ENCODE results near the gene IL2RG.

The IL2RG gene

GRCh38 chrX:71102292-71102691 lies 9.1 kb downstream of the IL2RG start:
- TF ChIP-seq POLR2AphosphoS5 (IDR thresholded peaks at IDR 0.05; ENCODE audit: low read depth, low read length), result no peak
- no peak for TF ChIP-seq TAF1 (IDR thresholded peaks at IDR 0.05; ENCODE audit: borderline replicate concordance, insufficient read depth, low read length)
- no peak for TF ChIP-seq REST (IDR thresholded peaks at IDR 0.05; ENCODE audit: insufficient read depth in 1 of 2, low read depth in 2 of 2, low read length in 2 of 2)
- no peak for TF ChIP-seq SIN3A (IDR thresholded peaks at IDR 0.05; ENCODE audit: borderline replicate concordance, insufficient read depth, low read length)
- TF ChIP-seq FOXP2 (optimal IDR thresholded peaks at IDR 0.05; ENCODE audit: borderline replicate concordance, extremely low read depth, extremely low read length, insufficient read depth), result no peak

- TF ChIP-seq TAF1 (IDR thresholded peaks at IDR 0.05; ENCODE audit: borderline replicate concordance, insufficient read depth, low read length) (no peak), SIN3A (IDR thresholded peaks at IDR 0.05; ENCODE audit: borderline replicate concordance, insufficient read depth, low read length) (no peak), POLR2AphosphoS5 (IDR thresholded peaks at IDR 0.05; ENCODE audit: low read depth, low read length) (no peak), REST (IDR thresholded peaks at IDR 0.05; ENCODE audit: insufficient read depth in 1 of 2, low read depth in 2 of 2, low read length in 2 of 2) (no peak), FOXP2 (optimal IDR thresholded peaks at IDR 0.05; ENCODE audit: borderline replicate concordance, extremely low read depth, extremely low read length, insufficient read depth) (no peak)
Measured at GRCh38 chrX:71100581-71101505, 10.5 kb downstream of the IL2RG start.

- TF ChIP-seq POLR2AphosphoS5 (IDR thresholded peaks at IDR 0.05; ENCODE audit: low read depth, low read length) (no peak), TAF1 (IDR thresholded peaks at IDR 0.05; ENCODE audit: borderline replicate concordance, insufficient read depth, low read length) (no peak), SIN3A (IDR thresholded peaks at IDR 0.05; ENCODE audit: borderline replicate concordance, insufficient read depth, low read length) (no peak), FOXP2 (optimal IDR thresholded peaks at IDR 0.05; ENCODE audit: borderline replicate concordance, extremely low read depth, extremely low read length, insufficient read depth) (no peak), REST (IDR thresholded peaks at IDR 0.05; ENCODE audit: insufficient read depth in 1 of 2, low read depth in 2 of 2, low read length in 2 of 2) (no peak)
Measured at GRCh38 chrX:71099736-71100135, 11.6 kb downstream of the IL2RG start.

- no peak for TF ChIP-seq TAF1 (IDR thresholded peaks at IDR 0.05; ENCODE audit: borderline replicate concordance, insufficient read depth, low read length)
- no peak for TF ChIP-seq POLR2AphosphoS5 (IDR thresholded peaks at IDR 0.05; ENCODE audit: low read depth, low read length)
- TF ChIP-seq REST (IDR thresholded peaks at IDR 0.05; ENCODE audit: insufficient read depth in 1 of 2, low read depth in 2 of 2, low read length in 2 of 2), result no peak
- TF ChIP-seq SIN3A (IDR thresholded peaks at IDR 0.05; ENCODE audit: borderline replicate concordance, insufficient read depth, low read length), result no peak
- TF ChIP-seq FOXP2 (optimal IDR thresholded peaks at IDR 0.05; ENCODE audit: borderline replicate concordance, extremely low read depth, extremely low read length, insufficient read depth), result no peak
Measured at GRCh38 chrX:71098951-71099506, 12.3 kb downstream of the IL2RG start.
